MCF 10A (cell line): ENCODE data around the gene CRYBG1. TPM values are rescaled to one million over a fixed set of nuclear protein-coding genes. Genes with fewer than 3 reads are reported as not detected.
"Not testable (repeated sequence)": the region's sequence is repeated elsewhere in the genome, so short reads cannot be mapped to it uniquely, and the experiment has no call there.

Experiments
- BruUV-seq: library from RNA; stranded (reverse); fragments of 400-500 nt; replicated peaks from 2 replicates; lab custom pipeline; 2021; lab: Mats Ljungman, UMichigan
- CTCF ChIA-PET: fragments of 300-600 bp; sonication (Branson Sonifier 250); formaldehyde crosslinking; extraction: SDS; loops from one replicate; lab custom pipeline; 2021; ENCODE audit warnings: antibody characterized with exemption, inconsistent platforms; lab: Yijun Ruan, JAX
- POLR2A ChIA-PET: fragments of 300-600, 350-650 bp; sonication (Branson Sonifier 250); formaldehyde crosslinking; extraction: SDS; loops from one replicate; lab custom pipeline; 2020; ENCODE audit warnings: antibody characterized with exemption, inconsistent platforms; lab: Yijun Ruan, JAX
- DNase-seq: peaks from one replicate; pipeline ENCODE4 v3.0.0-alpha.2; 2018; ENCODE audit not compliant: unreplicated experiment
- H3K27ac Mint-ChIP-seq: one replicate; pipeline ENCODE4 v1.8.0; 2022; ENCODE audit warnings: mild to moderate bottlenecking, low read depth, mixed read lengths; ENCODE audit not compliant: unreplicated experiment
- H3K27me3 Mint-ChIP-seq: one replicate; pipeline ENCODE4 v1.8.0; 2022; ENCODE audit warnings: mixed read lengths; ENCODE audit not compliant: insufficient read depth, unreplicated experiment
- H3K36me3 Mint-ChIP-seq: one replicate; pipeline ENCODE4 v1.8.0; 2022; ENCODE audit warnings: mild to moderate bottlenecking, moderate library complexity, mixed read lengths; ENCODE audit not compliant: insufficient read depth, unreplicated experiment
- H3K4me1 Mint-ChIP-seq: one replicate; pipeline ENCODE4 v1.8.0; 2022; ENCODE audit warnings: mixed read lengths; ENCODE audit not compliant: insufficient read depth, unreplicated experiment
- H3K4me3 Mint-ChIP-seq: one replicate; pipeline ENCODE4 v1.8.0; 2022; ENCODE audit warnings: mild to moderate bottlenecking, moderate library complexity, mixed read lengths; ENCODE audit not compliant: unreplicated experiment
- H3K9me3 Mint-ChIP-seq: one replicate; pipeline ENCODE4 v1.8.0; 2022; ENCODE audit warnings: mixed read lengths; ENCODE audit not compliant: unreplicated experiment
- CTCF ChIP-seq: fragments of 200-600 bp; IDR thresholded peaks from one replicate; pipeline ENCODE4 v1.8.0; 2022; ENCODE audit warnings: antibody characterized with exemption, mild to moderate bottlenecking; ENCODE audit not compliant: unreplicated experiment
- intact Hi-C: fragments of 100-400 bp; cut with micrococcal nuclease; formaldehyde crosslinking; loops from 2 replicates; pipeline ENCODE4 v1.14.1; 2022
- total RNA-seq: library from RNA; stranded (reverse); gene quantifications from 2 replicates; pipeline ENCODE4 v1.2.3, GENCODE V29; 2022

CRYBG1 gene
- total RNA-seq, 1 experiment from 2014 or later: 45.3 TPM

GRCh38 chr6:106546691-106547414 is 186.3 kb downstream of the CRYBG1 start:
- Mint-ChIP-seq H3K4me1 (peaks cover 23% of the 10 kb centered on the region), H3K27me3 (no peaks in the 10 kb centered on the region), H3K27ac (peak overlapping the region; percentile 88), H3K4me3 (no peak overlapping the region), H3K36me3 (peaks cover 82% of the 10 kb centered on the region), H3K9me3 (no peaks in the 10 kb centered on the region)
- TSS peak; percentile 25 for BruUV-seq
- intact Hi-C loops: no loop called here
- no peak for TF ChIP-seq CTCF
- CTCF ChIA-PET: interaction anchor here (0.5 to 1.8 kb wide), 11 partner anchors 10 to 441 kb away, joined by 3 to 4 read pairs (median 3); no protein-coding TSS in a partner anchor
- POLR2A ChIA-PET: interaction anchor here (0.7 to 5.2 kb wide), 11 partner anchors 8 to 72 kb away, joined by 3 to 41 read pairs (median 5); no protein-coding TSS in a partner anchor
- peak; percentile 88 for DNase-seq

GRCh38 chr6:106547601-106548453 is 187.3 kb downstream of the CRYBG1 start:
- no TSS peak for BruUV-seq
- Mint-ChIP-seq H3K9me3 (no peaks in the 10 kb centered on the region), H3K4me1 (peaks cover 23% of the 10 kb centered on the region), H3K27me3 (no peaks in the 10 kb centered on the region), H3K27ac (peak overlapping the region; percentile 88), H3K36me3 (peaks cover 76% of the 10 kb centered on the region), H3K4me3 (no peak overlapping the region)
- no peak for TF ChIP-seq CTCF
- CTCF ChIA-PET: interaction anchor here (0.6 to 1.8 kb wide), 6 partner anchors 9 to 186 kb away, joined by 3 to 4 read pairs (median 4); no protein-coding TSS in a partner anchor
- intact Hi-C loops: no loop called here
- POLR2A ChIA-PET: interaction anchor here (0.6 to 5.2 kb wide), 11 partner anchors 11 to 99 kb away, joined by 3 to 41 read pairs (median 5); no protein-coding TSS in a partner anchor
- peak; percentile 72 for DNase-seq

DNA sequence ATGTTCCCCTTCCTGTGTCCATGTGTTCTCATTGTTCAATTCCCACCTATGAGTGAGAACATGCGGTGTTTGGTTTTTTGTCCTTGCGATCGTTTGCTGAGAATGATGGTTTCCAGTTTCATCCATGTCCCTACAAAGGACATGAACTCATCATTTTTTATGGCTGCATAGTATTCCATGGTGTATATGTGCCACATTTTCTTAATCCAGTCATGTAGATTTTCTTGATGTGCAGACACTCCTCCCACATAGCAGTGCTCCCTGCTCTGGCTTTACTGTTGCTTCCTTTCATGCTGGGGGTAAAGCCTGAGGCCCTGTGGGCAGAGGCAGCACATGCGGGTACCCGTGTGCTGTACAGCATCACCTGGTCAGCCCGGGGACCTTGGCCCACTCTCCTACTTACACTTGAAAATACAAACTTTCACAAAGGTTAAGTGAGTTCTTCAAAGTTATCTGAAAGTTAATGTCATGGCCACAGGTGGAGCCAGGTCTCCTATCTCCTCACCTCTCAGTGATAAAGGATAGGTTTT is 188.5 kb downstream of the CRYBG1 start:
- intact Hi-C loops, H3K4me3 Mint-ChIP-seq, H3K9me3 Mint-ChIP-seq, BruUV-seq, H3K27me3 Mint-ChIP-seq, DNase-seq: not testable (repeated sequence)
- H3K27ac Mint-ChIP-seq: peak overlapping the region; percentile 69
- H3K36me3 Mint-ChIP-seq: peaks cover 76% of the 10 kb centered on the region
- H3K4me1 Mint-ChIP-seq: peaks cover 27% of the 10 kb centered on the region
- POLR2A ChIA-PET: interaction anchor here (0.6 to 1.5 kb wide), 2 partner anchors 24 to 47 kb away, joined by 3 to 5 read pairs; no protein-coding TSS in a partner anchor
- CTCF ChIA-PET: interaction anchor here (0.5 to 0.6 kb wide), 2 partner anchors 100 to 110 kb away, joined by 3 to 4 read pairs; no protein-coding TSS in a partner anchor

GRCh38 chr6:106549521-106549920 is 189.0 kb downstream of the CRYBG1 start:
- POLR2A ChIA-PET: interaction anchor here (0.6 to 1.9 kb wide), 3 partner anchors 25 to 47 kb away, joined by 3 to 10 read pairs (median 5); no protein-coding TSS in a partner anchor
- H3K36me3 Mint-ChIP-seq: peaks cover 76% of the 10 kb centered on the region
- CTCF ChIA-PET: interaction anchor here (0.5 to 0.6 kb wide), 3 partner anchors 16 to 109 kb away, joined by 3 to 4 read pairs (median 4); no protein-coding TSS in a partner anchor
- no peak overlapping the region for H3K4me3 Mint-ChIP-seq
- H3K9me3 Mint-ChIP-seq: no peaks in the 10 kb centered on the region
- intact Hi-C loops: no loop called here
- no peaks in the 10 kb centered on the region for H3K27me3 Mint-ChIP-seq
- no peak for DNase-seq
- H3K27ac Mint-ChIP-seq: peak overlapping the region; percentile 69
- TF ChIP-seq CTCF: no peak
- BruUV-seq: no TSS peak
- H3K4me1 Mint-ChIP-seq: peaks cover 27% of the 10 kb centered on the region
